ENCODE measurements around the gene MBNL2.

DNA sequence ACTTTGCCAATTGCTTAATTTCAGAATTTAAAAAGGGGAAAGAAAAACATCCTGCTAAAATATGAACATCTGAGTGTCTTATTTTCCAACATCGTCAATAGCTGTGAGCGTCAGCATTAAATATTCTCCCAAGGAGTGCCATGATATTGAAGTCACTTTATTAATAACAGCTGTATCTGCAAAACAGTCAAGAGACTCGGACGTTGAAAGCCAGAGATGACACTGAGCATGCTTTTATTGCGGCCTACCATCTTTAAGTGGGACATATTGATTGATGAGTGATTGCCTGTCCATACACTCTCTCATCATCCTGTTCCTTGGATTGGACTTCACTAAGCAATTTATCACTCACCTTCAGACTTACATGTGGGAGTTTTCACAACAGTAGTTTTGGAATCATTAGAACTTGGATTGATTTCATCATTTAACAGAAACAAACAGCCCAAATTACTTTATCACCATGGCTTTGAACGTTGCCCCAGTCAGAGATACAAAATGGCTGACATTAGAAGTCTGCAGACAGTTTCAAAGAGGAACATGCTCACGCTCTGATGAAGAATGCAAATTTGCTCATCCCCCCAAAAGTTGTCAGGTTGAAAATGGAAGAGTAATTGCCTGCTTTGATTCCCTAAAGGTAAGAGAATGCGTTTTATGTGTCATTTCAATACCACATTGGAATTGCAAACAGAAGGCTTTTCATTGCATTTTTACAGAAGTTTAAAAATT lies 53.8 kb downstream of the MBNL2 start:
- TF ChIP-seq, protein P1, sequence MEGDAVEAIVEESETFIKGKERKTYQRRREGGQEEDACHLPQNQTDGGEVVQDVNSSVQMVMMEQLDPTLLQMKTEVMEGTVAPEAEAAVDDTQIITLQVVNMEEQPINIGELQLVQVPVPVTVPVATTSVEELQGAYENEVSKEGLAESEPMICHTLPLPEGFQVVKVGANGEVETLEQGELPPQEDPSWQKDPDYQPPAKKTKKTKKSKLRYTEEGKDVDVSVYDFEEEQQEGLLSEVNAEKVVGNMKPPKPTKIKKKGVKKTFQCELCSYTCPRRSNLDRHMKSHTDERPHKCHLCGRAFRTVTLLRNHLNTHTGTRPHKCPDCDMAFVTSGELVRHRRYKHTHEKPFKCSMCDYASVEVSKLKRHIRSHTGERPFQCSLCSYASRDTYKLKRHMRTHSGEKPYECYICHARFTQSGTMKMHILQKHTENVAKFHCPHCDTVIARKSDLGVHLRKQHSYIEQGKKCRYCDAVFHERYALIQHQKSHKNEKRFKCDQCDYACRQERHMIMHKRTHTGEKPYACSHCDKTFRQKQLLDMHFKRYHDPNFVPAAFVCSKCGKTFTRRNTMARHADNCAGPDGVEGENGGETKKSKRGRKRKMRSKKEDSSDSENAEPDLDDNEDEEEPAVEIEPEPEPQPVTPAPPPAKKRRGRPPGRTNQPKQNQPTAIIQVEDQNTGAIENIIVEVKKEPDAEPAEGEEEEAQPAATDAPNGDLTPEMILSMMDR (conservative IDR thresholded peaks at IDR 0.05; ENCODE audit: low read depth, low read length) = no peak
- no peak for TF ChIP-seq POLR2A (IDR thresholded peaks at IDR 0.05; ENCODE audit: low read depth, low read length)
- no peak for TF ChIP-seq MXI1 (IDR thresholded peaks at IDR 0.05; ENCODE audit: borderline replicate concordance, low read depth, low read length)
- TF ChIP-seq FOS (IDR thresholded peaks at IDR 0.05; ENCODE audit: low read depth, low read length) = no peak
- no peak for TF ChIP-seq RAD21 (IDR thresholded peaks at IDR 0.05; ENCODE audit: low read length)
- no peak for TF ChIP-seq RCOR1 (IDR thresholded peaks at IDR 0.05; ENCODE audit: insufficient replicate concordance, low read length)
- no peak for TF ChIP-seq MAZ (IDR thresholded peaks at IDR 0.05; ENCODE audit: borderline replicate concordance, low read depth, low read length)
- TF ChIP-seq RFX5 (IDR thresholded peaks at IDR 0.05; ENCODE audit: low read depth, low read length) = no peak
- TF ChIP-seq SMC3 (IDR thresholded peaks at IDR 0.05; ENCODE audit: low read depth, low read length) = no peak

Data from IMR-90 (cell line).